ENCODE results near the gene PRR33.

DNA sequence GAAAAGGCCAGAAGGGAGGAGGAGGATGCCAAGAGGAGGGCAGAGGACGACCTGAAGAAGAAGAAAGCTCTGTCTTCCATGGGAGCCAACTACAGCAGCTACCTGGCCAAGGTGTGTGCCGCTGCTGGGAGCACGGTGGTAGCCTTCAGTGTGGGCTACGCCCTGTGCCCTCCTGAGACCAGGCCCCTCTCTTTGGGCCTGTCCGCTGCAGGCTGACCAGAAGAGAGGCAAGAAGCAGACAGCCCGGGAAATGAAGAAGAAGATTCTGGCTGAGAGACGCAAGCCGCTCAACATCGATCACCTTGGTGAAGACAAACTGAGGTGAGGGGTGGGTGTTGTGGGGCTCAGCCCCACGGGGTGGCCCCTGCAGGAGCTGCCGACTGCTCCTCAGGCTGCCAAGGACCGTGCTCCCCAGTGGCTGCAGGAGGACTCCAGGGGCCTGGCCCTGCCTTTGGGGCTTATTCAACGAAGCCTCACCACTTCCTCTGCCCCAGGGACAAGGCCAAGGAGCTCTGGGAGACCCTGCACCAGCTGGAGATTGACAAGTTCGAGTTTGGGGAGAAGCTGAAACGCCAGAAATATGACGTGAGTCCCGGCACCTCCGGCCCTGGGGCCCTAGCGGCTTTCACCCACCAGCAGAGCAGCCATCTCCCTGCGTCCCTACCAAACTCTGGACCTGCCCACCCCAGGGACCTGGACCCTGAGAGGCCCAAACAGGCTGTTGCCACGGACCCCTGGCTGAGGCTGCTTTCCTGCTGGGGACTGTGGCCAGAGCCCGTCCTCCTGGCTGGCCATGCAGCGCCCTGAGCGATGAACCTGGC, 42.9 kb upstream of the PRR33 start:
- TF ChIP-seq, protein P1, sequence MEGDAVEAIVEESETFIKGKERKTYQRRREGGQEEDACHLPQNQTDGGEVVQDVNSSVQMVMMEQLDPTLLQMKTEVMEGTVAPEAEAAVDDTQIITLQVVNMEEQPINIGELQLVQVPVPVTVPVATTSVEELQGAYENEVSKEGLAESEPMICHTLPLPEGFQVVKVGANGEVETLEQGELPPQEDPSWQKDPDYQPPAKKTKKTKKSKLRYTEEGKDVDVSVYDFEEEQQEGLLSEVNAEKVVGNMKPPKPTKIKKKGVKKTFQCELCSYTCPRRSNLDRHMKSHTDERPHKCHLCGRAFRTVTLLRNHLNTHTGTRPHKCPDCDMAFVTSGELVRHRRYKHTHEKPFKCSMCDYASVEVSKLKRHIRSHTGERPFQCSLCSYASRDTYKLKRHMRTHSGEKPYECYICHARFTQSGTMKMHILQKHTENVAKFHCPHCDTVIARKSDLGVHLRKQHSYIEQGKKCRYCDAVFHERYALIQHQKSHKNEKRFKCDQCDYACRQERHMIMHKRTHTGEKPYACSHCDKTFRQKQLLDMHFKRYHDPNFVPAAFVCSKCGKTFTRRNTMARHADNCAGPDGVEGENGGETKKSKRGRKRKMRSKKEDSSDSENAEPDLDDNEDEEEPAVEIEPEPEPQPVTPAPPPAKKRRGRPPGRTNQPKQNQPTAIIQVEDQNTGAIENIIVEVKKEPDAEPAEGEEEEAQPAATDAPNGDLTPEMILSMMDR (IDR thresholded peaks at IDR 0.05; ENCODE audit: low read depth, low read length), result no peak
- no peak for TF ChIP-seq EZH2phosphoT487 (IDR thresholded peaks at IDR 0.05; ENCODE audit: low read depth)

All from OCI-LY3 (cell line).